Endodermal cell (in vitro differentiated cells): ENCODE measurements around the gene HAUS1. TPM values are rescaled to one million over a fixed set of nuclear protein-coding genes. Genes with fewer than 3 reads are reported as not detected.

Source experiments
- DNase-seq: peaks from one replicate; pipeline ENCODE4 v3.0.0-alpha.2; 2017
- H3K27ac ChIP-seq: 2 replicates; pipeline ENCODE4 v1.5.1; 2013; ENCODE audit warnings: mild to moderate bottlenecking, low read depth, low read length, moderate library complexity
- H3K27me3 ChIP-seq: 2 replicates; pipeline ENCODE4 v1.6.1; 2013; ENCODE audit warnings: mild to moderate bottlenecking, low read length, moderate library complexity; ENCODE audit not compliant: insufficient read depth, control insufficient read depth, poor library complexity, severe bottlenecking
- H3K36me3 ChIP-seq: 2 replicates; pipeline ENCODE4 v1.7.0; 2013; ENCODE audit warnings: mild to moderate bottlenecking, low read length, moderate library complexity; ENCODE audit not compliant: control insufficient read depth, insufficient read depth
- H3K4me1 ChIP-seq: one replicate; pipeline ENCODE4 v1.7.0; 2013; ENCODE audit warnings: low read length; ENCODE audit not compliant: control insufficient read depth, insufficient read depth
- H3K4me3 ChIP-seq: 2 replicates; pipeline ENCODE4 v1.5.1; 2013; ENCODE audit warnings: mild to moderate bottlenecking, low read length, moderate library complexity
- H3K9ac ChIP-seq: 2 replicates; pipeline ENCODE4 v1.6.1; 2013; ENCODE audit warnings: mild to moderate bottlenecking, low read length, moderate library complexity; ENCODE audit not compliant: poor library complexity, severe bottlenecking; ENCODE audit errors: extremely low read depth
- H3K9me3 ChIP-seq: 2 replicates; pipeline ENCODE4 v1.6.1; 2013; ENCODE audit warnings: mild to moderate bottlenecking, low read length, moderate library complexity; ENCODE audit not compliant: control insufficient read depth
- H3K27ac Mint-ChIP-seq: 2 replicates; pipeline ENCODE4 v1.8.0; 2020; ENCODE audit warnings: mixed read lengths
- H3K27me3 Mint-ChIP-seq: 2 replicates; pipeline ENCODE4 v1.8.0; 2021; ENCODE audit warnings: mild to moderate bottlenecking, mixed read lengths; ENCODE audit not compliant: insufficient read depth
- H3K36me3 Mint-ChIP-seq: 2 replicates; pipeline ENCODE4 v1.8.0; 2020; ENCODE audit warnings: low read depth, mixed read lengths
- H3K4me1 Mint-ChIP-seq: 2 replicates; pipeline ENCODE4 v1.8.0; 2020; ENCODE audit warnings: mixed read lengths
- H3K4me3 Mint-ChIP-seq: 2 replicates; pipeline ENCODE4 v1.8.0; 2020; ENCODE audit warnings: mild to moderate bottlenecking, moderate library complexity, mixed read lengths
- H3K9me3 Mint-ChIP-seq: 2 replicates; pipeline ENCODE4 v1.8.0; 2020; ENCODE audit warnings: mild to moderate bottlenecking, mixed read lengths
- CTCF ChIP-seq: fragments of 200-600 bp; sonication (generic); conservative IDR thresholded peaks from 2 replicates; pipeline ENCODE4 v1.5.0; 2021; ENCODE audit warnings: antibody characterized with exemption, mild to moderate bottlenecking
- WGBS, 2 experiments: methylation state at CpG; one replicate each; pipeline versions ENCODE4 v1.1.5 to v1.1.7; 2013; ENCODE audit warnings: missing lambda C conversion rate in 2 of 2, mixed read lengths in 1 of 2; ENCODE audit not compliant: insufficient coverage in 1 of 2, insufficient read length in 1 of 2; 5-methylcytosine and 5-hydroxymethylcytosine counted together
- total RNA-seq, 2 donors: library from RNA; stranded (reverse); fragmentation: NEBNext Ultra II Directional in 1 of 2; extraction: Animal tissue kit (Norgen Biotek cat#: 25700) in 1 of 2; gene quantifications; 2 replicates in 1 of 2; 3 replicates in 1 of 2; pipeline ENCODE4 v1.2.1, GENCODE V29; 2021

Gene HAUS1
- total RNA-seq, 2 donors from 2014 or later: 80.1 to 130 TPM

DNA sequence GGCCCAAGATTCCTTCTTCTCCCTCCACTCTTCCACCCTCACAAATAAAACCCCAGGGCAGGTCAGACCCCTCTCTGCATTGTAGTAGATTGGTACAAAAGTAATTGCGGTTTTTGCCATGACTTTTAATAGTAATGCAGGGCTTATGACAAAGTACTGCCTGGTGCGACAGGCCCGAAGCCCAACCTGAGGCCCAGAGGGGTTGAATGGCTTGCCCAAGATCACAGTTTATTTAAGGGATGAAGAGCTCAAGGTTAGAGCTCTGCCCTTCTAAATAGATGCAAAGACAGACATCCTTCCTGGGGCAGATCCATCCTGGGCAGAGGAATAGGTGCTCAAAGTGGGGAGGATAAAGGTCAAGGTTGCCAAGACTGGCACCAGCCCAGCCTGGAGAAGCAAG lies 31.2 kb upstream of the HAUS1 start:
- H3K36me3 Mint-ChIP-seq: peaks cover 17% of the 10 kb centered on the region
- H3K4me1 Mint-ChIP-seq: peaks cover 11% of the 10 kb centered on the region
- Histone ChIP-seq H3K4me3 (no peak overlapping the region), H3K36me3 (peaks cover 3% of the 10 kb centered on the region), H3K27me3 (peaks cover 10% of the 10 kb centered on the region), H3K4me1 (peaks cover 8% of the 10 kb centered on the region), H3K27ac (no peak overlapping the region), H3K9me3 (no peaks in the 10 kb centered on the region), H3K9ac (no peak overlapping the region)
- no peaks in the 10 kb centered on the region for H3K9me3 Mint-ChIP-seq
- no peak for TF ChIP-seq CTCF
- peaks cover 26% of the 10 kb centered on the region for H3K27me3 Mint-ChIP-seq
- no peak overlapping the region for H3K27ac Mint-ChIP-seq
- peak overlapping the region; percentile 61 for H3K4me3 Mint-ChIP-seq
- WGBS, 2 experiments: 92 to 100% methylated on average over 3 of the region's 3 CpGs
- DNase-seq: no peak

GRCh38 chr18:46073474-46074331 lies 30.5 kb upstream of the HAUS1 start:
- Histone ChIP-seq H3K4me1 (peaks cover 8% of the 10 kb centered on the region), H3K9ac (no peak overlapping the region), H3K27me3 (peaks cover 10% of the 10 kb centered on the region), H3K27ac (no peak overlapping the region), H3K4me3 (no peak overlapping the region), H3K36me3 (peaks cover 9% of the 10 kb centered on the region), H3K9me3 (no peaks in the 10 kb centered on the region)
- Mint-ChIP-seq H3K27ac (no peak overlapping the region), H3K27me3 (peaks cover 26% of the 10 kb centered on the region), H3K4me3 (no peak overlapping the region), H3K9me3 (no peaks in the 10 kb centered on the region), H3K36me3 (peaks cover 21% of the 10 kb centered on the region), H3K4me1 (peaks cover 11% of the 10 kb centered on the region)
- WGBS, 2 experiments: 30 to 37% methylated on average over 6 to 8 of the region's 9 CpGs
- DNase-seq: peak; percentile 78
- TF ChIP-seq CTCF: peak; percentile 83

DNA sequence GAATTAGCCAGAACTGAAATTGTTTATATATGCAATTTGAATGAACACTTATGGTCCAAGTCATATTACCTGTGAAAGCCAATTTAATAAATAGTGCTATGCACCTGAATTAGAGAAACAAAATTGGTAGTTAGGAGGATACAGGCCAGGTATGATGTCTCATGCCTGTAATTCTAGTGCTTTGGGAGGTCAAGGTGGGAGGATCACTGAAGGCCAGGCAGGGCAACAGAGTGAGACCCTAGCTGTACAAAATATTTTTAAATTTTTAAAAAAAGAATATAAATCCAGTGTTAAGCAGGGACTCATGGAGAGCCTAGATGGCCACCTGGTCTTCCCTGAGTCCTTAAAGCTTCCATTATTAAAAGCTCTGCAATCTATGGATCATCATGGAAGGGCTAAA lies 24.8 kb upstream of the HAUS1 start:
- TF ChIP-seq CTCF: no peak
- H3K4me1 ChIP-seq: no peaks in the 10 kb centered on the region
- Mint-ChIP-seq H3K9me3 (no peaks in the 10 kb centered on the region), H3K4me1 (peaks cover 5% of the 10 kb centered on the region), H3K27me3 (no peaks in the 10 kb centered on the region), H3K27ac (no peak overlapping the region), H3K4me3 (no peak overlapping the region), H3K36me3 (peaks cover 70% of the 10 kb centered on the region)
- H3K27me3 ChIP-seq: no peaks in the 10 kb centered on the region
- H3K27ac ChIP-seq: no peak overlapping the region
- H3K36me3 ChIP-seq: peaks cover 64% of the 10 kb centered on the region
- H3K9ac ChIP-seq: no peak overlapping the region
- no peak overlapping the region for H3K4me3 ChIP-seq
- H3K9me3 ChIP-seq: no peaks in the 10 kb centered on the region
- no peak for DNase-seq
